HepG2 (cell line): ENCODE results near the gene MILR1. TPM values are rescaled to one million over a fixed set of nuclear protein-coding genes. Genes with fewer than 3 reads are reported as not detected.

ENCODE experiments used
- ASH2L ChIP-seq: fragments of 300-600, 200-600 bp; sonication (generic); IDR thresholded peaks from 2 replicates; pipeline ENCODE4 v1.7.0; 2017; ENCODE audit warnings: low read depth, mild to moderate bottlenecking, moderate library complexity, mixed read lengths, low read length; ENCODE audit not compliant: insufficient read length
- CREM ChIP-seq, 2 experiments: sonication (generic) in 1 of 2; formaldehyde crosslinking in 1 of 2; IDR thresholded peaks; 2 replicates each; pipeline versions ENCODE4 v1.4.0 to v1.6.1; 2016 to 2020; ENCODE audit warnings: antibody characterized with exemption in 1 of 2, mild to moderate bottlenecking in 1 of 2, missing genetic modification reagents in 1 of 2
- E2F1 ChIP-seq: sonication (generic); formaldehyde crosslinking; IDR thresholded peaks from 2 replicates; pipeline ENCODE4 v1.5.0; 2020; ENCODE audit warnings: missing genetic modification reagents
- FIP1L1 ChIP-seq: fragments of 200-400 bp; formaldehyde crosslinking; IDR thresholded peaks from 2 replicates; pipeline ENCODE4 v1.6.1; 2018; ENCODE audit warnings: low read depth, mild to moderate bottlenecking, low read length, moderate library complexity, borderline replicate concordance; ENCODE audit not compliant: insufficient read depth
- GATAD1 ChIP-seq: IDR thresholded peaks from 2 replicates; pipeline ENCODE4 v1.6.1; 2016; ENCODE audit warnings: missing genetic modification reagents, missing compliant biosample characterization
- GLMP ChIP-seq: sonication (generic); formaldehyde crosslinking; IDR thresholded peaks from 2 replicates; pipeline ENCODE4 v1.9.0; 2021; ENCODE audit warnings: missing genetic modification reagents, mild to moderate bottlenecking, borderline replicate concordance
- HOXA7 ChIP-seq: sonication (generic); formaldehyde crosslinking; IDR thresholded peaks from 2 replicates; pipeline ENCODE4 v1.8.1; 2022; ENCODE audit warnings: mild to moderate bottlenecking, missing genetic modification reagents, moderate library complexity
- MIXL1 ChIP-seq: IDR thresholded peaks from 2 replicates; pipeline ENCODE4 v1.6.1; 2016
- NFKBIZ ChIP-seq: IDR thresholded peaks from 2 replicates; pipeline ENCODE4 v1.6.1; 2018; ENCODE audit warnings: missing genetic modification reagents, missing compliant biosample characterization
- PCBP1 ChIP-seq: fragments of 200-400 bp; formaldehyde crosslinking; IDR thresholded peaks from 2 replicates; pipeline ENCODE4 v1.6.1; 2017; ENCODE audit warnings: mild to moderate bottlenecking, low read depth, low read length, borderline replicate concordance
- ZBTB10 ChIP-seq: sonication (generic); formaldehyde crosslinking; IDR thresholded peaks from 2 replicates; pipeline ENCODE4 v1.4.0; 2020; ENCODE audit warnings: missing genetic modification reagents, borderline replicate concordance
- ZBTB2 ChIP-seq: sonication (generic); formaldehyde crosslinking; IDR thresholded peaks from 2 replicates; pipeline ENCODE4 v1.8.0; 2022; ENCODE audit warnings: low read depth, missing genetic modification reagents
- ZNF329 ChIP-seq: sonication (generic); formaldehyde crosslinking; IDR thresholded peaks from 2 replicates; pipeline ENCODE4 v1.9.0; 2021; ENCODE audit warnings: low read depth, mild to moderate bottlenecking, missing genetic modification reagents
- ZNF550 ChIP-seq: sonication (generic); formaldehyde crosslinking; IDR thresholded peaks from 2 replicates; pipeline ENCODE4 v1.4.0; 2020; ENCODE audit warnings: mild to moderate bottlenecking, missing genetic modification reagents, borderline replicate concordance
- ZNF574 ChIP-seq: sonication (generic); formaldehyde crosslinking; IDR thresholded peaks from 2 replicates; pipeline ENCODE4 v1.4.0; 2020; ENCODE audit warnings: missing genetic modification reagents
- ZNF644 ChIP-seq: IDR thresholded peaks from 2 replicates; pipeline ENCODE4 v1.6.1; 2016; ENCODE audit warnings: low read depth
- ZNF878 ChIP-seq: sonication (generic); formaldehyde crosslinking; IDR thresholded peaks from 2 replicates; pipeline ENCODE4 v1.8.1; 2023; ENCODE audit warnings: mild to moderate bottlenecking, missing genetic modification reagents, moderate library complexity
- ZZZ3 ChIP-seq: sonication (generic); formaldehyde crosslinking; IDR thresholded peaks from 2 replicates; pipeline ENCODE4 v1.4.0; 2020; ENCODE audit warnings: missing genetic modification reagents, mild to moderate bottlenecking, borderline replicate concordance
- polyA plus RNA-seq, 8 experiments: library from polyadenylated mRNA; depleted of rRNA in 3 of 8; stranded (reverse) in 7 of 8; unstranded in 1 of 8; fragments of >200 nt; fragmentation: Illumina TruSeq in 4 of 8; extraction: Trizol in 4 of 8; gene quantifications; 2 replicates each; pipeline versions ENCODE4 v1.2.1 to v1.2.3, GENCODE V29; 2011 to 2016; ENCODE audit warnings: low read depth in 4 of 8, missing spikeins in 1 of 8, mixed read lengths in 1 of 8; ENCODE audit not compliant: insufficient read depth in 1 of 8
- total RNA-seq, 5 experiments: library from RNA; depleted of rRNA; stranded (reverse); fragments of >200 nt; fragmentation: Illumina TruSeq; extraction: Trizol; gene quantifications; 2 replicates each; pipeline ENCODE4 v1.2.3, GENCODE V29; 2016; ENCODE audit warnings: low read depth in 1 of 5

MILR1 gene
- total and polyA plus RNA-seq, 2 of the 13 experiments (the other 11 are each of a cell fraction or from before 2014, with no cell fraction given) = 0.27 to 1.7 TPM

GRCh38 chr17:64505340-64506200 lies 56.7 kb downstream of the MILR1 start (continued):
- TF ChIP-seq ZNF574 (CRISPR knock-in tag) (peak; percentile 31; the same call in 1 of the 2 replicates), ZNF550 (CRISPR knock-in tag) (no peak), ZZZ3 (CRISPR knock-in tag) (no peak), FIP1L1 (no peak; the same call in 1 of the 2 replicates), PCBP1 (0 out of 2 replicates have a peak, but pooled peaks have one; percentile 17), E2F1 (CRISPR knock-in tag) (0 out of 2 replicates have a peak, but pooled peaks have one; percentile 31), ZBTB10 (CRISPR knock-in tag) (0 out of 2 replicates have a peak, but pooled peaks have one; percentile 51), ZNF878 (CRISPR knock-in tag) (no peak), ZNF644 (CRISPR knock-in tag) (no peak), ZBTB2 (CRISPR knock-in tag) (no peak; the same call in 1 of the 2 replicates), GLMP (CRISPR knock-in tag) (no peak), ZNF329 (peak; percentile 55; the same call in 1 of the 2 replicates), HOXA7 (no peak), NFKBIZ (no peak), ASH2L (peak; percentile 96), MIXL1 (no peak; the same call in 1 of the 2 replicates), GATAD1 (0 out of 2 replicates have a peak, but pooled peaks have one; percentile 24), CREM (IDR thresholded peaks at IDR 0.05) (no peak), CREM (CRISPR knock-in tag; IDR thresholded peaks at IDR 0.05) (no peak)
